ENCODE measurements around the gene IL17RC.

Gene IL17RC

GRCh38 chr3:9947025-9947995 lies 30.4 kb downstream of the IL17RC start:
- peak; percentile 53 for DNase-seq

- DNase-seq = no peak
Observed at GRCh38 chr3:9948586-9948985, 31.7 kb downstream of the IL17RC start.

- no peak for DNase-seq
Observed at GRCh38 chr3:9949115-9949514, 32.2 kb downstream of the IL17RC start.

GRCh38 chr3:9949626-9950025 lies 32.7 kb downstream of the IL17RC start:
- DNase-seq = no peak

- DNase-seq = no peak
Observed at GRCh38 chr3:9951126-9951525, 34.2 kb downstream of the IL17RC start.

- DNase-seq = no peak
Observed at GRCh38 chr3:9951598-9951961, 34.7 kb downstream of the IL17RC start.

GRCh38 chr3:9951962-9952805 lies 35.3 kb downstream of the IL17RC start, which contains the start of gene PRRT3:
TSS of gene PRRT3 (minus strand) at chr3:9952408. CDS start at chr3:9950115, 2,293 bp downstream.
- DNase-seq = peak; percentile 22

- DNase-seq = peak; percentile 34
Observed at GRCh38 chr3:9955067-9955502, 38.2 kb downstream of the IL17RC start.

GRCh38 chr3:9955611-9956352 lies 38.9 kb downstream of the IL17RC start:
- no peak for DNase-seq

GRCh38 chr3:9957214-9957613 lies 40.3 kb downstream of the IL17RC start:
- no peak for DNase-seq

- DNase-seq = no peak
Observed at GRCh38 chr3:9965200-9965875, 48.4 kb downstream of the IL17RC start.

GRCh38 chr3:9966841-9967240 lies 49.9 kb downstream of the IL17RC start:
- no peak for DNase-seq

- no peak for DNase-seq
Observed at GRCh38 chr3:9969632-9970019, 52.7 kb downstream of the IL17RC start.

GRCh38 chr3:9970020-9970652 lies 53.2 kb downstream of the IL17RC start:
- no peak for DNase-seq

GRCh38 chr3:9976721-9977709 lies 60.1 kb downstream of the IL17RC start:
- no peak for DNase-seq

- no peak for DNase-seq
Observed at GRCh38 chr3:9978710-9979305, 61.9 kb downstream of the IL17RC start.

- DNase-seq = no peak
Observed at GRCh38 chr3:9980251-9980650, 63.4 kb downstream of the IL17RC start.

Measured in NCI-H526 treated with DMSO at 0.1 percent for 48 hours (cell line).